ACHN (cell line): ENCODE results near the gene FBXO44.
A peak's percentile ranks its signal among the peaks of the same experiment; 100 is the strongest.
"Not testable (repeated sequence)": the region's sequence is repeated elsewhere in the genome, so short reads cannot be mapped to it uniquely, and the experiment has no call there.

ENCODE experiments used
- DNase-seq: peaks from one replicate; pipeline ENCODE4 v3.0.0-alpha.2; 2015
- in situ Hi-C: cut with HindIII; loops from 2 replicates; pipeline ENCODE4 v1.10.0; 2017; ENCODE audit warnings: low sequenced_read_pairs, low pct_ligation_motif_present, low pct_unique_long_range_greater_than_20kb

Gene FBXO44

GRCh38 chr1:11634365-11635192 lies 20.1 kb upstream of the FBXO44 start:
- in situ Hi-C loops: no loop called here
- DNase-seq: no peak

GRCh38 chr1:11638121-11638520 lies 16.6 kb upstream of the FBXO44 start:
- in situ Hi-C loops: no loop called here
- no peak for DNase-seq

- DNase-seq: no peak
- in situ Hi-C loops: no loop called here
These were observed 15.3 kb upstream of the FBXO44 start for GRCh38 chr1:11639372-11639771.

- in situ Hi-C loops: no loop called here
- no peak for DNase-seq
These were observed 14.6 kb upstream of the FBXO44 start for GRCh38 chr1:11640101-11640500.

DNA sequence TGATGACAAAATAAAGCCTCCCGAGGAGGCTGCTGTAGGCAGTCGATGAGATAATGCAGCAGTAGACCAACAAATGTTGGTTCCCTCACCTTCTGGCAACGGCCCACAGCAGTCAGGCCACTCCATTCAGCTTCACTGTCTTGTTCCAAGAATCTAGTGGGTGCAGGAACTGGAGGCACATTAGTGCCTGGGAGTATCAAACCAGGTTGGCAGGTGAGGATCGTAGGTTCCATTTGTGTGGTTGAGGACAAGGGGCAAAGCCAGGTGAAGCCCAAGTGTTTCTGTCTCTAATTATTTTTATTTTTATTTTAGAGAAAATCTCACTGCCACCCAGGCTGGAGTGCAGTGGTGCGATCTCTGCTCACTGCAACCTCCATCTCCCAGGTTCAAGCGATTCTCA lies 13.7 kb upstream of the FBXO44 start:
- in situ Hi-C loops: no loop called here
- no peak for DNase-seq

- no peak for DNase-seq
- in situ Hi-C loops: no loop called here
These were observed 12.8 kb upstream of the FBXO44 start for GRCh38 chr1:11641776-11642305.

DNA sequence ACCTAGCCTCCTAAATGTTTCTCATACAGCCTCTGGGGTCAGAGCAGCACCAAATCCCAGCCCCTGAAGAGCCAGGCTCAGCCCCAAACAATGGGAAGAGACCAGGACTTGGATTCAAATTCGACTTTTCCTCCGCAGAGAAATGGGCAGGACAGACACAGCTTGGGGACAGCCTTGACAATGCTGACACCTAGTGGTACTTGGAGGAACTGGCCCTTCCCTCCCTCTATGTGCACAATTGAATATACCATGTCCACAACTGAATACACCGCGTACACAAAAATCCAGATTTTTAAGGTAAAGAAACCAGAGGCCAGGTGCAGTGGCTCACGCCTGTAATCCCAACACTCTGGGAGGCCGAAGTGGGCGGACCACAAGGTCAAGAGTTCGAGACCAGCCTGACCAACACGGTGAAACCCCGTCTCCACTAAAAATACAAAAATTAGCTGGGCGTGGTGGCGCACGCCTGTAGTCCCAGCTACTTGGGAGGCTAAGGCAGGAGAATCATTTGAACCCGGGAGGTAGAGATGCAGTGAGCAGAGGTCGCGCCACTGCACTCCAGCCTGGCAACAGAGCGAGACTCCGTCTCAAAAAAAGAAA lies 12.2 kb upstream of the FBXO44 start:
- DNase-seq: peak; percentile 53
- in situ Hi-C loops: not testable (repeated sequence)

- in situ Hi-C loops: no loop called here
- DNase-seq: no peak
These were observed 10.9 kb upstream of the FBXO44 start for GRCh38 chr1:11643782-11644181.

GRCh38 chr1:11645270-11645669 lies 9.4 kb upstream of the FBXO44 start:
- in situ Hi-C loops: no loop called here
- DNase-seq: no peak

DNA sequence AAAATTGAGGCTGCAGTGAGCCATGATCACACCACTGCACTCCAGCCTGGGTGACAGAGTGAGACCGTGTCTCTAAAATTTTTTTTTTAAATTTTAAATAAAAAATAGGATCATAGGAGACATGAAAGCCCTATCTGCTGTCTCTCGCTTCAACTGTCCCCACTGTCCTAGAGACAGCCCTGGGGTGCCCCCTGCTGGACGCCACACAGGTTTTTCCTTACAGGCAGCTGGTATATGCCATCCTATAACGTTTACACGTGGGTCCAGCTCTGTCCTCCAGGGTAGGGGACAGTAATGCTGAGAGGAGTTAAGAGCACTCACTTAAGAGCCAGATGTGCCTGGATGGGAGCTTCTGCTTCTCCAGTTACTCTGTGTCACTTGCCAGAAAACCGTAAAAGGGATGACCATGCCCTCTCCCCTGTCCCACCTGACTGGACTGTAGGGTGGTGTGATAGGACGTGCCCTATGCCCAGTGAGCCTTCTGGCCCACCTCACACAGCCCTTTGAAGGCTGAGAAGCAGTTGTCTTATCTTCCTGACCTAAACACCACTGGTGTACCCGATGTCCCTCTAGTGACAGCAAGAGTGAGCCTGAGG lies 8.9 kb upstream of the FBXO44 start:
- in situ Hi-C loops: no loop called here
- DNase-seq: peak; percentile 71

DNA sequence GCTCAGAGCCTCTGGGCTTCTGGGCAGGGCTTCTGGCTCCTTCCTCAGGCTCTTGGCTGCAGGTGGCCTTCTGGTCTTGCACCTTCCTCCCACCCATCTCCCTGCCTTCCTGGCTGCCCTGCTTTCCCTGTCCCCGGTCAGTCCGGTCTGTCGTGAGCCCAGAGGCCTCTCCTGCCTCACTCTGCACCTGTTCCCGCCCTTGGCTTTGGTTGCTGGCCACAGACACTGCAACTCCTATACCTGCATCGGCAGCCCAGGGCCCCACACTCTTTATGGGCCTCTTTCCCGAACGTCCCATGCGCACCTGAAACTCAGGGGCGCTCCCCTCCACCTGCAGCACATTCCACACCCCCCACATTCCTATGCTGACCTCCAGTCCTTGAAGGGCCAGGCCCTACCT lies 8.4 kb upstream of the FBXO44 start:
- DNase-seq: no peak
- in situ Hi-C loops: no loop called here

- DNase-seq: no peak
- in situ Hi-C loops: no loop called here
These were observed 7.3 kb upstream of the FBXO44 start for GRCh38 chr1:11647333-11647732.

DNA sequence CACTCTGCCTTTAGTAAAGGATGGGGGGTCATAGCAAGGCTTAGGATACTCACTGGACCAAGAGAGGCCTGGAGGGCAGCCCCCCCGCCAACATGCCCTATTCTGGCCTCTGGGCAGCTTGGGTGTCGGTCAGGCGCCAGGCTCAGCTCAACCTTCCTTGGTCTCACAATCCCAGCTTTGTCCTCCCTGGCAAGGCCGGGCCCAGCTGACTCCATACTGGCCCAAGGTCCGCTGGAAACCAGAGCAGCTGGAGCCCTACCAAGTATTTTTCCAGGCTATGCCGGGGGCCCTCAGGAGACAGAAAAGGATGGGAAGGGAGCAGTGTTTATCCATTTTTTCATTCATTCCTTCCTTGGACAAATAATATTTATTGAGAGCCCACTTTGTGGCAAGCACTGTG lies 6.6 kb upstream of the FBXO44 start:
- no peak for DNase-seq
- in situ Hi-C loops: no loop called here

GRCh38 chr1:11648732-11649158 lies 5.9 kb upstream of the FBXO44 start:
- in situ Hi-C loops: no loop called here
- no peak for DNase-seq

DNA sequence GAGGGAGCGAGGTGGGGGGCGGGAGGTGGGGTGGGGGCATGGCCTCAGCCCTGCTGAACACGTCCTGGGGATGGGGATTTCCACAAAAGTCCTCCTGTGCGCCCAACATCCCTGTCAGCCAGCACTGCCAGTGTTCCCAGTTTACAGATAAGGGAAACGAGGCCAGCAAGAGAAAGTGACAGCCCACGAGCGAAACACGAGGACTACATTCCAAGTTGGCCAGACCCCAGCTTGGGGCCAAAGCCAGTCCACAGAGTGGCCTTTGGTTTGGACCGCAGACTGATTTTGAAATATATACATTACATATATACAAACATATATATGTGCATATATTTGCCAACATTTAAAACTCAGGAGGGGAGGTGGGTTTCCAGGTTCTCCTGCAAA lies 5.4 kb upstream of the FBXO44 start:
- in situ Hi-C loops: no loop called here
- DNase-seq: no peak

DNA sequence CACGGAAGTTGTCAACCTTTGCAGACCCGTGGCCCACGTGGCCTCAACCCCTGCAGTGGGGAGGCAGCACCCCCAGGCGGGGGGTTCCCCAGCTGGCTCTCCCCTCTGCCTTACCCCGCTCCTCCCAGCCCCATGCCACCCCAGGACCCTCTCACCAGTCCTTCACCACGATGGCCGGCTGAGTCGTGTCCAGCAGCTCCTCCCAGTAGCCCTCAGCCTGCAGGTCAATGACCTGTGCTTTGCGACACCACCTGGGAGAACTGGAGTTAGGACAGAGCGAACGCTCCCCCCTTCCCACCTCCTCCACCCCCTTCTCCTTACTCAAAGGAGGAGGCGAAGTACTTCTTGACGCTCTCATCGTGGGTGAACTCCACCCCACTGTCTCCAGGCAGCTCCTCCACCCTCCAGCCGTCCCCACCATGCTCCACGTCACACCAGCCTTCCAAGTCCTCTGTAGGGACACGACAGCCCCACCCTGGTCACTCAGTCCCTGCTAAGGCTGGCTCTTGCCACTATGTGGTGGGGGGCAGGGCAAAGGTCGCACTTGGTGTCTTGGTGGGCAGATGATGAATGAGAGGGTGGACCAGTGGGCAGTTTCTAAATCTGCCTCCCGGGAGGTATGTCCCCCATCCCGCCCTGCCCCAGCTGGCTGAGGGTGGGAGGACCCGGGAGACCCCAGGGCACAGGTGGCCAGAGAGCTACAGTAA lies 4.9 kb upstream of the FBXO44 start:
- in situ Hi-C loops: no loop called here
- no peak for DNase-seq

- in situ Hi-C loops: no loop called here
These were observed 4.2 kb upstream of the FBXO44 start for GRCh38 chr1:11650331-11650991.

GRCh38 chr1:11651017-11651416 lies 3.7 kb upstream of the FBXO44 start:
- no peak for DNase-seq
- in situ Hi-C loops: no loop called here

More at GRCh38 chr1:11650331-11650991, 4.2 kb upstream of the FBXO44 start:
- DNase-seq: no peak
